ENCODE results near the gene FAM72C.
"Not testable (repeated sequence)": the region's sequence is repeated elsewhere in the genome, so short reads cannot be mapped to it uniquely, and the experiment has no call there.

The FAM72C gene

GRCh38 chr1:143938922-143939321 lies 32.9 kb downstream of the FAM72C start:
- DNase-seq; intact Hi-C loops (cut with DNase I): not testable (repeated sequence)

DNA sequence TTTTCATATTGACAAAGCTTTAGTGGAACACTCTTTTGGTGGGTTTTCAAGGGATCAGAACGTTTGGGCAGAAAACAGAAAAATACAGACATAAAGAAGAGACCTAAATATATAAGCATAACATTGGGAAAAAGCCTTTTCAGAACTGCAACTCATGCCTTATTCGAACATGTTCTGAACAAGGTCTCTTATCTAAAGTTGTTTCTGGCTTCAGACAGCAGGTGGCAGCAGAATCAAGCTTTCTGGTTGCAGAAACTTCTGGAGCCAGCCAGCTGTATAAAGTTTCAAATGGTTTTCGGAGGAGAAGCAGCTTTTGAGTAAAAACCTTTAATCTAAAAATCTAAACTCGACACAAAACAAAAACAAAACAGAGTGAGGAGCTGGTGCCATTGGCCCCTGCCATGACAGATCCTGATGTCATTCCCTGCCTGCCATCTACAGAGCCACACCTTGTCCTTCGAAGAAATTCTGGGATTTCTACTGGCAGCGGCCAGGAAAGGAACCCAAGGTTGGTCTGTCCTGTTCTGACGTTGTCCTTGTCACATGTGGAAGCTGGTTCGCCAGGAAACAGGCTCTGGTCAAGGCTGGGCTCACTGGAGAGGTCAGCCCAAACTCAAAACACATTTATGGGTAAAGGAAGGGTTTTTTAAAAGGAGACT lies 35.2 kb downstream of the FAM72C start:
- intact Hi-C loops (cut with DNase I), result not testable (repeated sequence)
- peak in 40 of 42 donors; percentile 2 to 85 (median 52) for DNase-seq

DNA sequence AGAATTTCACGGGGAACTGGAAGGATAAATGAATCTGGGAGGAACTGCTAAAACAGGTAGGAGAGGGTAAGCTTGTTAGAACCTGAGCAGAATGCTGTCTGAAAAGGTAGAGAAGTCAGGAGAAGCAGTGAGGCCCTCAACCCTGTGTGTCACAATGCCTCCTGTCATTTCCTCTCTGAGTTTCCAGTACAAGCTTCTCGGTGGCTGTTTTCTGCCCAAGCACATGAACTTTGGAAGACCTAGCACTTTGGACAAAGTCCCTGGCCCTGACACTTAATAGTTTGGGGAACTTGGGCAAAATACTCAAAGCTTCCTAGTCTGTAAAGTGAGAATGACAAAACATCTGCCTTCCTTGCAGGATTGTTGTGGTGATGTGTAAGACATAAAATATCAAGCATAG lies 52.7 kb downstream of the FAM72C start:
- intact Hi-C loops (cut with DNase I); DNase-seq: not testable (repeated sequence)

DNA sequence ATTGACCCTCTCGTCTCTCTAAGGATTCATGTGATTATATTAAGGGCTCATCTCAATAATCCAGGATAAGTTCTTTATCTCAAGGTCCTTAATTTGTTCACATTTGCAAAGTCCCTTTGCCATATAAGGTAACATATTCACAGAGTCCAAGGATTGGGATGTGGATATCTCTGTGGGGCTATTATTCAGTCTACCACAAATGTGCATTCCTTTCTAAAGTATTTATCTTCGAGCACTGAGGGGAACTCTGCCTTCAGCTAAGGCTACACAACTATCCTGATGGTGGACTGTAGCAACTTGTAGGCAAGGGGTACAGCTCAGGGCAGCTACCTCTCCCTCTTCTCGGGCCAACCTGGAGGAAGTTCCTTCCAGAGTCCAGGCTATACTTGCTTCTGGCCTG lies 53.2 kb downstream of the FAM72C start:
- intact Hi-C loops (cut with DNase I); DNase-seq: not testable (repeated sequence)

DNA sequence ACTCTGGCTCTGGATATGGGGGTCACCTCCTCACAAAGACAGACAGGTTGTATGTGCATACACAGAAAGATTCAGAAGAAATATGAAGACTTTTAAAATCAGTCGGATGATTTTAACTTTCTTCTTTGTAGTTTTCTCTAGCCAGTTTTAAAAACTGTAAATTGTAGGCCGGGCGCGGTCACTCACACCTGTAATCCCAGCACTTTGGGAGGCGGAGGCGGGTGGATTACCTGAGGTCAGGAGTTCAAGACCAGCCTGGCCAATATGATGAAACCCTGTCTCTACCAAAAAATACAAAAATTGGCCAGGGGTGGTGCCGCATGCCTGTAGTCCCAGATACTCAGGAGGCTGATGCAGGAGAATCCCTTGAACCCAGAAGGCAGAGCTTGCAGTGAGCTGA lies 58.1 kb downstream of the FAM72C start:
- DNase-seq; intact Hi-C loops (cut with DNase I): not testable (repeated sequence)
